Gastrocnemius medialis (tissue), 4 donors: Measurements from ENCODE around the gene FRMD4B. TPM values are rescaled to one million over a fixed set of nuclear protein-coding genes. Genes with fewer than 3 reads are reported as not detected.

Experiments used
- ATAC-seq, 2 donors: fragments of 150-250 bp; one replicate each; pipeline ENCODE4 v1.9.1; 2016
- DNase-seq, 2 donors: peaks; one replicate each; pipeline ENCODE4 v3.0.0-alpha.2; 2019
- H3K27ac ChIP-seq, 4 donors: fragments of 200-600 bp; sonication (generic); 1 replicate in 1 of 4; 2 replicates in 3 of 4; pipeline ENCODE4 v1.5.1; 2016 to 2018; ENCODE audit warnings: mild to moderate bottlenecking in 2 of 4, moderate library complexity in 1 of 4
- H3K27me3 ChIP-seq, 3 donors: fragments of 200-600 bp; sonication (generic) in 2 of 3; 1 replicate in 1 of 3; 2 replicates in 2 of 3; pipeline versions ENCODE4 v1.5.1 to v1.6.0; 2016 to 2019; ENCODE audit warnings: mild to moderate bottlenecking in 1 of 3, moderate library complexity in 1 of 3
- H3K36me3 ChIP-seq, 2 donors: fragments of 200-600 bp; sonication (generic) in 1 of 2; one replicate each; pipeline ENCODE4 v1.5.1; 2017 to 2018
- H3K4me1 ChIP-seq, 2 donors: fragments of 200-600 bp; sonication (generic) in 1 of 2; one replicate each; pipeline ENCODE4 v1.5.1; 2016 to 2017; ENCODE audit warnings: mild to moderate bottlenecking in 2 of 2
- H3K4me3 ChIP-seq, 4 donors: fragments of 200-600 bp; sonication (generic) in 3 of 4; 1 replicate in 1 of 4; 2 replicates in 3 of 4; pipeline ENCODE4 v1.5.1; 2016 to 2019; ENCODE audit warnings: mild to moderate bottlenecking in 2 of 4
- H3K9me3 ChIP-seq, 3 donors: fragments of 200-600 bp; sonication (generic) in 2 of 3; 1 replicate in 1 of 3; 2 replicates in 2 of 3; pipeline ENCODE4 v1.5.1; 2016 to 2019
- CTCF ChIP-seq, 5 experiments: fragments of 450-650 bp in 3 of 5; fragments of 200-600 bp in 2 of 5; sonication (generic) in 2 of 5; IDR thresholded peaks in 4 of 5; conservative IDR thresholded peaks in 1 of 5; 1 replicate in 4 of 5; 2 replicates in 1 of 5; pipeline ENCODE4 v1.5.1; 2016 to 2019; ENCODE audit warnings: antibody characterized with exemption in 5 of 5, mild to moderate bottlenecking in 3 of 5, moderate library complexity in 3 of 5
- POLR2A ChIP-seq, 2 donors: fragments of 450-650 bp; IDR thresholded peaks; one replicate each; pipeline ENCODE4 v1.6.1; 2017; ENCODE audit warnings: antibody characterized with exemption in 2 of 2, mild to moderate bottlenecking in 2 of 2, moderate library complexity in 2 of 2
- in situ Hi-C, 4 donors: fragments of 200-750 bp; cut with MboI; loops; one replicate each; pipeline versions ENCODE4 v1.15.0 to v1.8.0; 2017; ENCODE audit warnings: low sequenced_read_pairs in 4 of 4
- intact Hi-C: fragments of 100-400 bp; cut with DNase I; formaldehyde crosslinking; loops from one replicate; pipeline ENCODE4 v1.15.1; 2023; ENCODE audit warnings: low total_unique reads
- total RNA-seq, 4 donors: library from RNA; depleted of rRNA; stranded (reverse); fragments of >200 nt; gene quantifications; one replicate each; pipeline versions ENCODE4 v1.1.0 to v1.2.3, GENCODE V29; 2016

Gene FRMD4B
- total RNA-seq, 4 donors from 2014 or later = 0.29 to 3.6 (median 1.7) TPM

GRCh38 chr3:69251078-69251805 is 134.6 kb downstream of the FRMD4B start:
- intact Hi-C loops (no loop called here), in situ Hi-C loops (no loop called here)
- Histone ChIP-seq H3K27ac (no peak overlapping the region), H3K27me3 (no peaks in the 10 kb centered on the region), H3K36me3 (no peaks in the 10 kb centered on the region), H3K9me3 (no peaks in the 10 kb centered on the region), H3K4me3 (no peak overlapping the region), H3K4me1 (no peaks in the 10 kb centered on the region)
- ATAC-seq = no peak
- TF ChIP-seq CTCF (IDR thresholded peaks at IDR 0.05 in 4 of 5, conservative IDR thresholded peaks at IDR 0.05 in 1 of 5) (no peak), POLR2A (IDR thresholded peaks at IDR 0.05) (no peak)
- no peak for DNase-seq

- H3K4me1 ChIP-seq = no peaks in the 10 kb centered on the region
- TF ChIP-seq CTCF (IDR thresholded peaks at IDR 0.05 in 4 of 5, conservative IDR thresholded peaks at IDR 0.05 in 1 of 5) (no peak), POLR2A (IDR thresholded peaks at IDR 0.05) (no peak)
- DNase-seq = no peak
- no peaks in the 10 kb centered on the region for H3K9me3 ChIP-seq
- no peak for ATAC-seq
- no peak overlapping the region for H3K27ac ChIP-seq
- in situ Hi-C loops (no loop called here), intact Hi-C loops (no loop called here)
- no peak overlapping the region for H3K4me3 ChIP-seq
- H3K36me3 ChIP-seq = no peaks in the 10 kb centered on the region
- H3K27me3 ChIP-seq = no peaks in the 10 kb centered on the region
These were observed 135.9 kb downstream of the FRMD4B start for GRCh38 chr3:69250014-69250413.

- no peaks in the 10 kb centered on the region for H3K36me3 ChIP-seq
- intact Hi-C loops (no loop called here), in situ Hi-C loops (no loop called here)
These were observed 136.9 kb downstream of the FRMD4B start for GRCh38 chr3:69249001-69249400.

GRCh38 chr3:69248436-69248835 is 137.5 kb downstream of the FRMD4B start:
- H3K36me3 ChIP-seq = no peaks in the 10 kb centered on the region
- DNase-seq (no peak), ATAC-seq (no peak)
- no peak overlapping the region for H3K4me3 ChIP-seq
- intact Hi-C loops = no loop called here
- TF ChIP-seq CTCF (IDR thresholded peaks at IDR 0.05 in 4 of 5, conservative IDR thresholded peaks at IDR 0.05 in 1 of 5) (no peak), POLR2A (IDR thresholded peaks at IDR 0.05) (no peak)
- H3K27ac ChIP-seq = no peak overlapping the region
- H3K9me3 ChIP-seq = no peaks in the 10 kb centered on the region
- H3K27me3 ChIP-seq = no peaks in the 10 kb centered on the region
- no peaks in the 10 kb centered on the region for H3K4me1 ChIP-seq
- in situ Hi-C loops = no loop called here

More at GRCh38 chr3:69249001-69249400, 136.9 kb downstream of the FRMD4B start:
- H3K9me3 ChIP-seq = no peaks in the 10 kb centered on the region
- TF ChIP-seq CTCF (IDR thresholded peaks at IDR 0.05 in 4 of 5, conservative IDR thresholded peaks at IDR 0.05 in 1 of 5) (no peak), POLR2A (IDR thresholded peaks at IDR 0.05) (no peak)
- no peaks in the 10 kb centered on the region for H3K4me1 ChIP-seq
- no peak overlapping the region for H3K4me3 ChIP-seq
- DNase-seq = no peak
- no peak for ATAC-seq
- no peaks in the 10 kb centered on the region for H3K27me3 ChIP-seq
- H3K27ac ChIP-seq = no peak overlapping the region

GRCh38 chr3:69246612-69247011 is 139.3 kb downstream of the FRMD4B start:
- no peak for DNase-seq
- H3K4me3 ChIP-seq = no peak overlapping the region
- no peaks in the 10 kb centered on the region for H3K4me1 ChIP-seq
- intact Hi-C loops (no loop called here), in situ Hi-C loops (no loop called here)
- no peaks in the 10 kb centered on the region for H3K27me3 ChIP-seq
- ATAC-seq = no peak
- TF ChIP-seq CTCF (IDR thresholded peaks at IDR 0.05 in 4 of 5, conservative IDR thresholded peaks at IDR 0.05 in 1 of 5) = no peak
- no peak overlapping the region for H3K27ac ChIP-seq
- no peaks in the 10 kb centered on the region for H3K36me3 ChIP-seq
- no peaks in the 10 kb centered on the region for H3K9me3 ChIP-seq
